ENCODE data around the gene CWC27.
"Not testable (repeated sequence)": the region's sequence is repeated elsewhere in the genome, so short reads cannot be mapped to it uniquely, and the experiment has no call there.

CWC27 gene

GRCh38 chr5:64883912-64884311 is 115.2 kb downstream of the CWC27 start:
- Histone ChIP-seq H3K9me3 (no peaks in the 10 kb centered on the region), H3K36me3 (no peaks in the 10 kb centered on the region), H3K4me1 (ENCODE audit: control insufficient read depth in 1 of 2, insufficient read depth in 1 of 2, low read depth in 1 of 2, low read length in 1 of 2) (no peaks in the 10 kb centered on the region), H3K27me3 (no peaks in the 10 kb centered on the region), H3K27ac (no peak overlapping the region), H3K4me3 (ENCODE audit: low read depth in 1 of 2, low read length in 1 of 2) (no peak overlapping the region)
- no peak for TF ChIP-seq CTCF (IDR thresholded peaks at IDR 0.05)

- Histone ChIP-seq H3K27me3 (no peaks in the 10 kb centered on the region), H3K4me3 (ENCODE audit: low read depth in 1 of 2, low read length in 1 of 2) (no peak overlapping the region), H3K27ac (no peak overlapping the region), H3K4me1 (ENCODE audit: control insufficient read depth in 1 of 2, insufficient read depth in 1 of 2, low read depth in 1 of 2, low read length in 1 of 2) (no peaks in the 10 kb centered on the region), H3K36me3 (no peaks in the 10 kb centered on the region), H3K9me3 (no peaks in the 10 kb centered on the region)
- no peak for TF ChIP-seq CTCF (IDR thresholded peaks at IDR 0.05)
These were observed 115.8 kb downstream of the CWC27 start for GRCh38 chr5:64884541-64884940.

GRCh38 chr5:64887910-64888309 is 119.2 kb downstream of the CWC27 start:
- Histone ChIP-seq H3K9me3 (no peaks in the 10 kb centered on the region), H3K4me1 (ENCODE audit: control insufficient read depth in 1 of 2, insufficient read depth in 1 of 2, low read depth in 1 of 2, low read length in 1 of 2) (no peaks in the 10 kb centered on the region), H3K27me3 (no peaks in the 10 kb centered on the region), H3K36me3 (no peaks in the 10 kb centered on the region), H3K4me3 (ENCODE audit: low read depth in 1 of 2, low read length in 1 of 2) (no peak overlapping the region), H3K27ac (no peak overlapping the region)
- TF ChIP-seq CTCF (IDR thresholded peaks at IDR 0.05) = no peak

- Histone ChIP-seq H3K36me3 (no peaks in the 10 kb centered on the region), H3K4me1 (ENCODE audit: control insufficient read depth in 1 of 2, insufficient read depth in 1 of 2, low read depth in 1 of 2, low read length in 1 of 2) (no peaks in the 10 kb centered on the region), H3K27me3 (no peaks in the 10 kb centered on the region), H3K4me3 (ENCODE audit: low read depth in 1 of 2, low read length in 1 of 2) (no peak overlapping the region), H3K27ac (no peak overlapping the region), H3K9me3 (no peaks in the 10 kb centered on the region)
- TF ChIP-seq CTCF (IDR thresholded peaks at IDR 0.05) = no peak
These were observed 127.0 kb downstream of the CWC27 start for GRCh38 chr5:64895748-64896147.

- H3K36me3 ChIP-seq = no peaks in the 10 kb centered on the region
- no peak overlapping the region for H3K4me3 ChIP-seq (ENCODE audit: low read depth in 1 of 2, low read length in 1 of 2)
- no peak overlapping the region for H3K27ac ChIP-seq
- H3K27me3 ChIP-seq = no peaks in the 10 kb centered on the region
- no peaks in the 10 kb centered on the region for H3K4me1 ChIP-seq (ENCODE audit: control insufficient read depth in 1 of 2, insufficient read depth in 1 of 2, low read depth in 1 of 2, low read length in 1 of 2)
- no peak for TF ChIP-seq CTCF (IDR thresholded peaks at IDR 0.05)
- H3K9me3 ChIP-seq = no peaks in the 10 kb centered on the region
These were observed 131.1 kb downstream of the CWC27 start for GRCh38 chr5:64899838-64900237.

- H3K27ac ChIP-seq = no peak overlapping the region
- no peaks in the 10 kb centered on the region for H3K36me3 ChIP-seq
- no peak for TF ChIP-seq CTCF (IDR thresholded peaks at IDR 0.05)
- no peak overlapping the region for H3K4me3 ChIP-seq (ENCODE audit: low read depth in 1 of 2, low read length in 1 of 2)
- H3K9me3 ChIP-seq = no peaks in the 10 kb centered on the region
- H3K4me1 ChIP-seq (ENCODE audit: control insufficient read depth in 1 of 2, insufficient read depth in 1 of 2, low read depth in 1 of 2, low read length in 1 of 2) = no peaks in the 10 kb centered on the region
- H3K27me3 ChIP-seq = no peaks in the 10 kb centered on the region
These were observed 131.9 kb downstream of the CWC27 start for GRCh38 chr5:64900618-64901017.

- H3K27me3 ChIP-seq; H3K36me3 ChIP-seq; H3K4me3 ChIP-seq (ENCODE audit: low read depth in 1 of 2, low read length in 1 of 2); H3K9me3 ChIP-seq; H3K27ac ChIP-seq; H3K4me1 ChIP-seq (ENCODE audit: control insufficient read depth in 1 of 2, insufficient read depth in 1 of 2, low read depth in 1 of 2, low read length in 1 of 2): not testable (repeated sequence)
These were observed 138.7 kb downstream of the CWC27 start for GRCh38 chr5:64907399-64907798.
